ENCODE results near the gene DCPS. TPM values are rescaled to one million over a fixed set of nuclear protein-coding genes. Genes with fewer than 3 reads are reported as not detected.

Gene DCPS
- total RNA-seq, 3 donors from 2014 or later (not counting 1 experiment from before 2014, with no cell fraction given) = 20.1 to 25.8 (median 23.1) TPM

DNA sequence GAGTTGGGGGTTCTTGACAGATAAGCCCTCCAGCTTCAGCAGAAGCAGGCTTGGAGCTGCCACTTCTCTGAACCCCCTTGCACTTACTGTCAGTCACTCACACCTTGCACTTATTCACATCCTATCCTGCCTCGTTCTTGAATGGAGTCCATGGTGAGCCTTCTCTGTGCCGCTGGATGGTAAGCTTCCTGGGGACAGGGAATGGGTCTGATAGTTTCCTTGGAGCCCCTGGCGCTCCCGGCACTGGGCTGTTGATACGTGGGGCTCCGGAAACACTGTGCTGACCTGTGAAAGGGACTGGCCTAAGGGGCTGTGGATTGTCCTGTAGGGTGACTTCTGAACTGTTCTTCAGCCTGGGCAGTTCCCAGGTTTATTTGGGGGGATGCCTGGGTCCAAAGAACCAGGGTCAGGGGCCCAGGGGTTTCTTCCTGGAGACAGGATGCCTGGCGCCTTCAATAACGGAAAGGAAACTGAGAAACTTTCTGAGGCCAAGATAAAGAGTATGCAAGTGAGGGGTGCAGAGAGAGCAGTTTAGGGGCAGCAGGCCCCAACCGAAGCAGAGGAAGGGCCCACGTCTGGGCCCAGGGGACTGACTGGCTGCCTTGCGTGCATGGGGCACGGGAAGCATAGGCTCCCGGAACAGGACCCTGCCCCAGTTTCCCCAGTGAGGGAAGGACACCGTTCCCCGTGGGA is 50.9 kb downstream of the DCPS start:
- intact Hi-C loops (cut with micrococcal nuclease) = no loop called here
- no peaks in the 10 kb centered on the region for H3K36me3 Mint-ChIP-seq
- H3K4me3 ChIP-seq (ENCODE audit: low read length) = peak overlapping the region; percentile 82
- H3K4me1 Mint-ChIP-seq = peaks cover 48 to 83% of the 10 kb centered on the region in 2 donors
- peak overlapping the region; percentile 76 for H3K27ac ChIP-seq (ENCODE audit: low read length)
- H3K27me3 Mint-ChIP-seq (ENCODE audit: low read depth in 2 of 2) = no peaks in the 10 kb centered on the region
- H3K4me3 Mint-ChIP-seq = peak overlapping the region; percentile 96
- H3K9me3 ChIP-seq (ENCODE audit: control insufficient read depth, insufficient read depth, low read length) = no peaks in the 10 kb centered on the region
- H3K27me3 ChIP-seq (ENCODE audit: control insufficient read depth, insufficient read depth, low read length) = no peaks in the 10 kb centered on the region
- 26% methylated on average over 15 of the region's 15 CpGs for WGBS (ENCODE audit: insufficient coverage)
- peak overlapping the region; percentile 91 to 96 for H3K27ac Mint-ChIP-seq
- no peaks in the 10 kb centered on the region for H3K36me3 ChIP-seq (ENCODE audit: control insufficient read depth, insufficient read depth, low read length)
- TF ChIP-seq, protein P1, sequence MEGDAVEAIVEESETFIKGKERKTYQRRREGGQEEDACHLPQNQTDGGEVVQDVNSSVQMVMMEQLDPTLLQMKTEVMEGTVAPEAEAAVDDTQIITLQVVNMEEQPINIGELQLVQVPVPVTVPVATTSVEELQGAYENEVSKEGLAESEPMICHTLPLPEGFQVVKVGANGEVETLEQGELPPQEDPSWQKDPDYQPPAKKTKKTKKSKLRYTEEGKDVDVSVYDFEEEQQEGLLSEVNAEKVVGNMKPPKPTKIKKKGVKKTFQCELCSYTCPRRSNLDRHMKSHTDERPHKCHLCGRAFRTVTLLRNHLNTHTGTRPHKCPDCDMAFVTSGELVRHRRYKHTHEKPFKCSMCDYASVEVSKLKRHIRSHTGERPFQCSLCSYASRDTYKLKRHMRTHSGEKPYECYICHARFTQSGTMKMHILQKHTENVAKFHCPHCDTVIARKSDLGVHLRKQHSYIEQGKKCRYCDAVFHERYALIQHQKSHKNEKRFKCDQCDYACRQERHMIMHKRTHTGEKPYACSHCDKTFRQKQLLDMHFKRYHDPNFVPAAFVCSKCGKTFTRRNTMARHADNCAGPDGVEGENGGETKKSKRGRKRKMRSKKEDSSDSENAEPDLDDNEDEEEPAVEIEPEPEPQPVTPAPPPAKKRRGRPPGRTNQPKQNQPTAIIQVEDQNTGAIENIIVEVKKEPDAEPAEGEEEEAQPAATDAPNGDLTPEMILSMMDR (IDR thresholded peaks at IDR 0.05) = no peak
- H3K9me3 Mint-ChIP-seq = no peaks in the 10 kb centered on the region
- H3K4me1 ChIP-seq (ENCODE audit: control insufficient read depth, insufficient read depth, low read length) = peaks cover 60% of the 10 kb centered on the region
- ATAC-seq (peak; percentile 10 to 20 (median 11)), DNase-seq (peak in 1 of 2 donors; percentile 18)

DNA sequence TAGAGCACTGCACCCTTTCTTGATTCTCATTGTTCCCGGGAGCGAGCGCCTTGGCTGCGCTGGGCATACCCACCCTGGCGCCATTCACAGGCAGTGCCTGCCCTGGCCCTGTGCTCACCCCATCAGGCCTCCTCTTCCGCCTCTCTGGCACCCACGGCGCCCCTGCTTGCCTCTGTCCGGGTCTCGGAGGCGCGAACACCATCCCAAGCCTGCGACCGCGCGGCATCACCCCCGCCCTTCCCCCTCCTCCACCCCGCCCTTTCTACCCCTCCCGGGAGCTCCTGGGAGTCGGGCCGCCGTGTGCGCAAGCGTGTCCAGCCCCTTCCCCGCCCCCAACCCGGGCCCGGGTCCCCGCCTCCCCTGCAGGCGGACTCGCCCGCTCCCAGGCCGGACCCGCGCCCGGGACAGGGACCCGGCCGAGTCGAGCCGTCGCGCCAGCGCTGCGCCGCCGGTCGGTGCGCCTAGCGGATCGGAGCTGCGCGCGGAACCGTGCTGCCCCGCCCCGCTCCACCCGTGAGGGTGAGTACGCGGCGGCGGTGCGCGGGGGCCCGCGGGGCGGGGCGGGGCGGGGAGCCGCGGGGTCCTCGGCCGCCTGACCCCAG is 51.6 kb downstream of the DCPS start, which contains the start of gene ST3GAL4:
TSS of gene ST3GAL4 (plus strand) at position 363 of the 602 bp plus-strand sequence. CDS start 50,470 bp downstream, outside the sequence.
- H3K9me3 Mint-ChIP-seq = no peaks in the 10 kb centered on the region
- Histone ChIP-seq H3K4me3 (ENCODE audit: low read length) (peak within 1 kb of the TSS; percentile 82), H3K4me1 (ENCODE audit: control insufficient read depth, insufficient read depth, low read length) (peaks cover 60% of the 10 kb centered on the region), H3K9me3 (ENCODE audit: control insufficient read depth, insufficient read depth, low read length) (no peaks in the 10 kb centered on the region), H3K27ac (ENCODE audit: low read length) (peak within 1 kb of the TSS; percentile 76), H3K36me3 (ENCODE audit: control insufficient read depth, insufficient read depth, low read length) (no peaks in the 10 kb centered on the region), H3K27me3 (ENCODE audit: control insufficient read depth, insufficient read depth, low read length) (no peaks in the 10 kb centered on the region)
- peak within 1 kb of the TSS; percentile 96 for H3K4me3 Mint-ChIP-seq
- H3K27me3 Mint-ChIP-seq (ENCODE audit: low read depth in 2 of 2) = no peaks in the 10 kb centered on the region
- peak within 1 kb of the TSS; percentile 91 to 96 for H3K27ac Mint-ChIP-seq
- TF ChIP-seq, protein P1 (IDR thresholded peaks at IDR 0.05) = no peak
- no peaks in the 10 kb centered on the region for H3K36me3 Mint-ChIP-seq
- DNase-seq (peak; percentile 60 to 73), ATAC-seq (peak; percentile 64 to 78 (median 76))
- H3K4me1 Mint-ChIP-seq = peaks cover 47 to 87% of the 10 kb centered on the region in 2 donors
- intact Hi-C loops (cut with micrococcal nuclease) = no loop called here
- WGBS (ENCODE audit: insufficient coverage) = under 1% methylated on average over 71 of the region's 71 CpGs

DNA sequence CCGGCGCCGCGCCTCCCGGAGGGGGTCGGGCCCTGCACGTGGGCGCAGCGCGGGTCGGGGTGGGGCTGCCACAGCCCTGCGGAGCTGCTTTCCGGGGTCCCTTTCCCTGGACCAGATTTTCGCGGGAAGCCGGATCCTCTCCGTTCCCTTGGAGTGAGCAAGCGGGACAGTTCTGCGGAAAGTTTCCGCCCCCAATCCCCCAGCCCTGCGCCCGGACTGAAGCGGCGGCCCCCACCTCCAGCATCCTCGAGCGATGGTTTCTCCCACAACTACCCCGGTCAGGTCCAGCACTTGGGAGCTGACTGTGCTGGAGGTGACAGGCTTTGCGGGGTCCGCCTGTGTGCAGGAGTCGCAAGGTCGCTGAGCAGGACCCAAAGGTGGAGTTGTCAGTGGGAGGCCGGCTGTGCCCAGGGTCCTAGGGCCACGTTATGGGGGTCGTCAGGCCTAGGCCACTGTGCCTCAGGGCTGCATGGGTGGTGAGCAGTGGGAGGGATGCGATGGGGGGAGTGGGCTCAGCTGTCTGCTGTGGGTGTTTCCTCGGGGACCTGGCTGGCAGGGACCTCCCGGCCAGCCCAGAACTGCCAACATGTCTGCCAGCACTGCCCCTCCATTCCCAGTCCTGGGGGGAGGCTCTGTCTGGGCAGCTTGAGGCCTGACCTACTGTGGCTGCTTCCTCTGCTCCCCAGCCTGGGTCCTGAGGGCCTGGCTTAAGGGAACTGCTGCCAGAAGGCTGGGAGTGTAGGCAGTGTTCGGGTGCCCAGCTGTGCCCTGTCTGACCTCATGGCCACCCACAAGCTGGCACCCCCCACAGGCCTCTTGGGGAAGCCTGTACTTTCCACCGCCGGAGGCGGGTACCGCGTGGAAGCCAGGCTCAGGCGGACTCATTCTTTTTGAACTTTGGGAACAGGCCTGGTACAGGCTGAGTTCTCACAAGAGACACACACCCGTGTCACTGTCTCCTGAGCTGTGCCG is 52.4 kb downstream of the DCPS start:
- TF ChIP-seq, protein P1 (IDR thresholded peaks at IDR 0.05) = no peak
- intact Hi-C loops (cut with micrococcal nuclease) = loop anchor here (2.0 kb wide), 1 partner anchor 45 kb away; no protein-coding TSS in a partner anchor
- Histone ChIP-seq H3K4me3 (ENCODE audit: low read length) (peak overlapping the region; percentile 35), H3K9me3 (ENCODE audit: control insufficient read depth, insufficient read depth, low read length) (no peaks in the 10 kb centered on the region), H3K27ac (ENCODE audit: low read length) (peak overlapping the region; percentile 37), H3K36me3 (ENCODE audit: control insufficient read depth, insufficient read depth, low read length) (no peaks in the 10 kb centered on the region), H3K4me1 (ENCODE audit: control insufficient read depth, insufficient read depth, low read length) (peaks cover 58% of the 10 kb centered on the region), H3K27me3 (ENCODE audit: control insufficient read depth, insufficient read depth, low read length) (no peaks in the 10 kb centered on the region)
- Mint-ChIP-seq H3K4me1 (peaks cover 39 to 79% of the 10 kb centered on the region in 2 donors), H3K27me3 (ENCODE audit: low read depth in 2 of 2) (no peaks in the 10 kb centered on the region), H3K9me3 (no peaks in the 10 kb centered on the region), H3K36me3 (no peaks in the 10 kb centered on the region), H3K27ac (peak overlapping the region; percentile 67 to 80), H3K4me3 (peak overlapping the region; percentile 79)
- ATAC-seq (peak; percentile 11 to 36 (median 33)), DNase-seq (peak in 1 of 2 donors; percentile 37)
- WGBS (ENCODE audit: insufficient coverage) = 6% methylated on average over 45 of the region's 46 CpGs
